NCI-H460 (cell line): ENCODE measurements around the gene MRPL14. TPM values are rescaled to one million over a fixed set of nuclear protein-coding genes. Genes with fewer than 3 reads are reported as not detected.

ENCODE experiments used
- DNase-seq: peaks from one replicate; pipeline ENCODE4 v3.0.0-alpha.2; 2016; ENCODE audit warnings: low read depth; ENCODE audit errors: extremely low read depth
- total RNA-seq: library from RNA; depleted of rRNA; stranded (reverse); fragments of >200 nt; shearing (Covaris generic); gene quantifications from 2 replicates; pipeline ENCODE4 v1.2.3, GENCODE V29; 2014; rRNA removed

Gene MRPL14
- total RNA-seq, 1 experiment from 2014 or later: 41.4 TPM

- no peak for DNase-seq
Measured at GRCh38 chr6:44067173-44068139, 59.8 kb downstream of the MRPL14 start.

- no peak for DNase-seq
Measured at GRCh38 chr6:44066394-44067172, 60.7 kb downstream of the MRPL14 start.

- DNase-seq: no peak
Measured at GRCh38 chr6:44065443-44066140, 61.7 kb downstream of the MRPL14 start.

GRCh38 chr6:44064948-44065272 is 62.3 kb downstream of the MRPL14 start:
- DNase-seq: no peak

GRCh38 chr6:44064089-44064947 is 62.9 kb downstream of the MRPL14 start:
- DNase-seq: no peak

GRCh38 chr6:44063561-44064059 is 63.6 kb downstream of the MRPL14 start:
- no peak for DNase-seq

Other genes starting within 250 kb of the MRPL14 start
- gene TMEM63B, start 102 bp upstream of the MRPL14 start, total RNA-seq: 17.7 and 17.8 TPM in 2 replicates
- gene CAPN11, start 31.4 kb upstream of the MRPL14 start, total RNA-seq: not detected in 2 replicates
- not detected in 2 replicates for gene MYMX, start 89.5 kb upstream of the MRPL14 start, total RNA-seq
- gene SLC29A1, start 96.1 kb upstream of the MRPL14 start, total RNA-seq: 13.4 and 16.2 TPM in 2 replicates
- 828 and 915 TPM in 2 replicates for gene HSP90AB1, start 119.6 kb upstream of the MRPL14 start, total RNA-seq
- 60.6 and 67.5 TPM in 2 replicates for gene SLC35B2, start 130.1 kb upstream of the MRPL14 start, total RNA-seq
- 2.4 and 4.4 TPM in 2 replicates for gene NFKBIE, start 138.1 kb upstream of the MRPL14 start, total RNA-seq
- gene TMEM151B, start 143.0 kb upstream of the MRPL14 start, total RNA-seq: not detected in 2 replicates
- gene AARS2, start 185.9 kb upstream of the MRPL14 start, total RNA-seq: 7.8 and 8.5 TPM in 2 replicates
- not detected in 2 replicates for gene SPATS1, start 215.2 kb upstream of the MRPL14 start, total RNA-seq